ENCODE data around the gene OXER1.

DNA sequence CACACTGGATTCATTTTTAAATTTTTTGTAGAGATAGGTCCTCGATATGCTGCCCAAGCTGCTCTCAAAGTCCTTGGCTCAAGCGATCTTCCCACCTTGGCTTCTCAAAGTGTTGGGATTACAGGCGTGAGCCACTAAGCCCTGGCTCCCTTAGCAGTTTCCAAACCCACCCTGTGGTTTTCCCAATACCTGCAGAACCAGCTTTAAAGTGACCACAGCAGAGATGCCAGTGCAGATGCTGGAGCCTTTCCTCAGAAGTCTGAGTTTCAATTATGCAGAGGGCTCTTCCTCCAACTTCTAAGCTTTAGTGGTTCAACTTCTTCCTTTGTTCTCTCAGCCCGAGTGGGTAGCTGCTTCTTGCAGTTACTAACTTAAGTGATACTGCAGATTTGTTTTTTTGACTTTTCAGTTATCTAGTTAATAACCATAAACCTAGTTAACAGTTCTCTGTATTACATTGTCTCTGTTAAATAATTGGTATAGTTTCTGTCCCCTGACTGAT lies 36.6 kb upstream of the OXER1 start:
- no peak for TF ChIP-seq EZH2phosphoT487 (IDR thresholded peaks at IDR 0.05; ENCODE audit: borderline replicate concordance, low read depth, low read length)
- TF ChIP-seq, protein P1, sequence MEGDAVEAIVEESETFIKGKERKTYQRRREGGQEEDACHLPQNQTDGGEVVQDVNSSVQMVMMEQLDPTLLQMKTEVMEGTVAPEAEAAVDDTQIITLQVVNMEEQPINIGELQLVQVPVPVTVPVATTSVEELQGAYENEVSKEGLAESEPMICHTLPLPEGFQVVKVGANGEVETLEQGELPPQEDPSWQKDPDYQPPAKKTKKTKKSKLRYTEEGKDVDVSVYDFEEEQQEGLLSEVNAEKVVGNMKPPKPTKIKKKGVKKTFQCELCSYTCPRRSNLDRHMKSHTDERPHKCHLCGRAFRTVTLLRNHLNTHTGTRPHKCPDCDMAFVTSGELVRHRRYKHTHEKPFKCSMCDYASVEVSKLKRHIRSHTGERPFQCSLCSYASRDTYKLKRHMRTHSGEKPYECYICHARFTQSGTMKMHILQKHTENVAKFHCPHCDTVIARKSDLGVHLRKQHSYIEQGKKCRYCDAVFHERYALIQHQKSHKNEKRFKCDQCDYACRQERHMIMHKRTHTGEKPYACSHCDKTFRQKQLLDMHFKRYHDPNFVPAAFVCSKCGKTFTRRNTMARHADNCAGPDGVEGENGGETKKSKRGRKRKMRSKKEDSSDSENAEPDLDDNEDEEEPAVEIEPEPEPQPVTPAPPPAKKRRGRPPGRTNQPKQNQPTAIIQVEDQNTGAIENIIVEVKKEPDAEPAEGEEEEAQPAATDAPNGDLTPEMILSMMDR (conservative IDR thresholded peaks at IDR 0.05; ENCODE audit: low read length): no peak

Data from OCI-LY7 (cell line).